HL-60 (cell line): ENCODE measurements around the gene TUB.

Experiments
- CTCF ChIP-seq: IDR thresholded peaks from one replicate; pipeline ENCODE4 v1.5.1; 2011; ENCODE audit warnings: low read length, control low read depth, inconsistent platforms; ENCODE audit not compliant: insufficient read depth
- POLR2AphosphoS5 ChIP-seq: IDR thresholded peaks from 2 replicates; pipeline ENCODE4 v1.6.1; 2012; ENCODE audit warnings: low read depth
- REST ChIP-seq: IDR thresholded peaks from 2 replicates; pipeline ENCODE4 v1.6.1; 2012; ENCODE audit warnings: low read depth; ENCODE audit not compliant: insufficient replicate concordance

GRCh38 chr11:8086571-8086970, 5.6 kb downstream of the TUB start:
- no peak for TF ChIP-seq CTCF
- TF ChIP-seq POLR2AphosphoS5 = no peak
- no peak for TF ChIP-seq REST
